Smooth muscle cell (in vitro differentiated cells): ENCODE measurements around the gene CCDC88C. TPM values are rescaled to one million over a fixed set of nuclear protein-coding genes. Genes with fewer than 3 reads are reported as not detected.

Experiments
- DNase-seq: peaks from one replicate; lab custom pipeline; 2025; ENCODE audit not compliant: unreplicated experiment; lab: John Stamatoyannopoulos, UW
- H2AFZ ChIP-seq: fragments of 200-600 bp; sonication (generic); 2 replicates; pipeline ENCODE4 v1.6.0; 2016; ENCODE audit warnings: antibody characterized with exemption, low read depth, mild to moderate bottlenecking
- H3F3A ChIP-seq: fragments of 200-600 bp; sonication (generic); 2 replicates; pipeline ENCODE4 v1.6.0; 2017; ENCODE audit warnings: antibody characterized with exemption, low read depth
- H3K27ac ChIP-seq: fragments of 200-600 bp; sonication (generic); 2 replicates; pipeline ENCODE4 v1.5.1; 2016; ENCODE audit warnings: low read depth, mild to moderate bottlenecking
- H3K27me3 ChIP-seq: fragments of 200-600 bp; sonication (generic); 2 replicates; pipeline ENCODE4 v1.6.1; 2016; ENCODE audit warnings: low read depth, mild to moderate bottlenecking
- H3K36me3 ChIP-seq: fragments of 200-600 bp; sonication (generic); 2 replicates; pipeline ENCODE4 v1.5.1; 2016; ENCODE audit warnings: low read depth
- H3K4me1 ChIP-seq: fragments of 200-600 bp; sonication (generic); 2 replicates; pipeline ENCODE4 v1.5.1; 2016; ENCODE audit warnings: low read depth
- H3K4me2 ChIP-seq: fragments of 200-600 bp; sonication (generic); 2 replicates; pipeline ENCODE4 v1.6.0; 2016; ENCODE audit warnings: mild to moderate bottlenecking
- H3K4me3 ChIP-seq: fragments of 200-600 bp; sonication (generic); 2 replicates; pipeline ENCODE4 v1.5.1; 2016; ENCODE audit warnings: mild to moderate bottlenecking
- H3K79me2 ChIP-seq: fragments of 200-600 bp; sonication (generic); 2 replicates; pipeline ENCODE4 v1.6.0; 2016; ENCODE audit warnings: low read depth, mild to moderate bottlenecking
- H3K9ac ChIP-seq: fragments of 200-600 bp; sonication (generic); 2 replicates; pipeline ENCODE4 v1.6.0; 2016; ENCODE audit warnings: low read depth
- H3K9me3 ChIP-seq: fragments of 200-600 bp; sonication (generic); replicated peaks from 2 replicates; pipeline ENCODE4 v1.5.1; 2016; ENCODE audit warnings: low read depth
- H4K20me1 ChIP-seq: fragments of 200-600 bp; sonication (generic); 2 replicates; pipeline ENCODE4 v1.6.0; 2016; ENCODE audit warnings: low read depth
- CTCF ChIP-seq: fragments of 200-600 bp; sonication (generic); IDR thresholded peaks from 2 replicates; pipeline ENCODE4 v1.5.1; 2017; ENCODE audit warnings: borderline replicate concordance, mild to moderate bottlenecking, antibody characterized with exemption; ENCODE audit not compliant: insufficient read depth, poor library complexity, severe bottlenecking
- WGBS: methylation state at CpG from one replicate; pipeline ENCODE4 v1.1.7; 2016; ENCODE audit warnings: low lambda C conversion rate; 5-methylcytosine and 5-hydroxymethylcytosine counted together
- polyA plus RNA-seq: library from polyadenylated mRNA; unstranded; fragments of >200 nt; fragmentation: Nextera tagmentation; extraction: Ambion mirVana; gene quantifications from 2 replicates; pipeline ENCODE4 v1.2.1, GENCODE V29; 2016
- total RNA-seq: library from RNA; depleted of rRNA; stranded (reverse); fragments of >200 nt; gene quantifications from 2 replicates; pipeline ENCODE4 v1.2.3, GENCODE V29; 2014

The CCDC88C gene
- total and polyA plus RNA-seq, 2 experiments from 2014 or later: 1.1 TPM; not detected in 1

GRCh38 chr14:91385697-91386096, 31.9 kb downstream of the CCDC88C start:
- no peak overlapping the region for H3K9ac ChIP-seq
- H3K79me2 ChIP-seq: no peaks in the 10 kb centered on the region
- H2AFZ ChIP-seq: no peak overlapping the region
- H3K27me3 ChIP-seq: peaks cover 65% of the 10 kb centered on the region
- H3F3A ChIP-seq: no peaks in the 10 kb centered on the region
- peaks cover 28% of the 10 kb centered on the region for H3K4me1 ChIP-seq
- H3K4me3 ChIP-seq: no peak overlapping the region
- H3K4me2 ChIP-seq: no peak overlapping the region
- H3K27ac ChIP-seq: no peak overlapping the region
- H4K20me1 ChIP-seq: no peaks in the 10 kb centered on the region
- no peaks in the 10 kb centered on the region for H3K9me3 ChIP-seq
- DNase-seq: no peak
- no peak for TF ChIP-seq CTCF
- no peaks in the 10 kb centered on the region for H3K36me3 ChIP-seq

GRCh38 chr14:91385224-91385623, 32.4 kb downstream of the CCDC88C start:
- no peak overlapping the region for H3K27ac ChIP-seq
- H3K36me3 ChIP-seq: no peaks in the 10 kb centered on the region
- no peaks in the 10 kb centered on the region for H4K20me1 ChIP-seq
- H3K4me3 ChIP-seq: no peak overlapping the region
- H2AFZ ChIP-seq: no peak overlapping the region
- no peak overlapping the region for H3K9ac ChIP-seq
- TF ChIP-seq CTCF: no peak
- DNase-seq: no peak
- H3K4me2 ChIP-seq: no peak overlapping the region
- 94% methylated on average over 9 of the region's 9 CpGs for WGBS
- H3K9me3 ChIP-seq: no peaks in the 10 kb centered on the region
- H3F3A ChIP-seq: no peaks in the 10 kb centered on the region
- peaks cover 65% of the 10 kb centered on the region for H3K27me3 ChIP-seq
- no peaks in the 10 kb centered on the region for H3K79me2 ChIP-seq
- peaks cover 28% of the 10 kb centered on the region for H3K4me1 ChIP-seq

- Histone ChIP-seq H3K9ac (no peak overlapping the region), H2AFZ (no peak overlapping the region), H3K79me2 (no peaks in the 10 kb centered on the region), H3K4me3 (no peak overlapping the region), H3K4me1 (peaks cover 24% of the 10 kb centered on the region), H3F3A (no peaks in the 10 kb centered on the region), H4K20me1 (no peaks in the 10 kb centered on the region), H3K4me2 (no peak overlapping the region), H3K27me3 (peaks cover 66% of the 10 kb centered on the region), H3K9me3 (no peaks in the 10 kb centered on the region), H3K36me3 (no peaks in the 10 kb centered on the region), H3K27ac (no peak overlapping the region)
- DNase-seq: no peak
- no peak for TF ChIP-seq CTCF
- 66% methylated on average over 7 of the region's 7 CpGs for WGBS
These were observed 34.2 kb downstream of the CCDC88C start for GRCh38 chr14:91383439-91383838.

DNA sequence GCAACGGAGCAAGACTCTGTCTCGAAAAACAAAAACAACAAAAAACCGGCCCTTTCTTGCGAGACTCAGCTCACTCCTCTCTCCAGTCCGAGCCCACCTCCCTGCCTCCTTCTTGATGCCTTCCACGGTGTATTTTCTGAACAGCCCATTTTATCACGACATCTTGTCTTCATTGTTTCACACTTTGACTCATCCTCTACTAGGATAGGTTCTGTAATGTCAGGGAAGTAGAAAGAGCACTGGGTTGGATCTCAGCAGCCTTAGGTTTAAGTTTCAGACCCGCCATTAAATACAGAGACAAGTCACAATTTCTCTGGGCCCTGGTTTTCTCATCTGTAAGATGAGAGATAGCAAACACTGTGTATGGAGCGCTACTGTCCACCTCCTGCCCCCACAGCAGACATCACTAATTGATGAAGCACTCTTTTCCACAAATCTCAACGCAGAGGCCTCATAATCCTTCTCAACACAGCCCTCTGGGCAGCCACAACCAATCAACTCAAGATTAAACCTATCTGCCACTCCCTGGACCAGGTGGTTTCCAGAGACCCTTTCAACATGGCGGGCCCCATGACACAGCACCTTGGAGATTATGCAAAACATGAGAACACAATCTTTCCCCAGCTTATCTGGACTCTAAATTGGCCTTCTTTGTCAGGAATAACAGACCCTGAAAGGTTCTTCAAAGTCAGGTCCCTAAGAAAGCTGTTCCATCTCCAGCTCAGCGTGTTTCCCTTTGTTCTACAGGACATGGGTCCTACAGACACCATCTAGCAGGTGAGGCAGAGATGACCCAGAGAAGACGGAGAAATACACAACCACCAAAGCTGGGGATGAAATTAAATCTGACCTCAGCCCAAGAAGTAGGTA, 35.6 kb downstream of the CCDC88C start:
- no peak overlapping the region for H2AFZ ChIP-seq
- H4K20me1 ChIP-seq: no peaks in the 10 kb centered on the region
- no peak for DNase-seq
- no peak overlapping the region for H3K27ac ChIP-seq
- H3K9ac ChIP-seq: no peak overlapping the region
- TF ChIP-seq CTCF: no peak
- H3K4me3 ChIP-seq: no peak overlapping the region
- H3K36me3 ChIP-seq: no peaks in the 10 kb centered on the region
- 85% methylated on average over 13 of the region's 13 CpGs for WGBS
- no peaks in the 10 kb centered on the region for H3F3A ChIP-seq
- peaks cover 15% of the 10 kb centered on the region for H3K4me1 ChIP-seq
- no peaks in the 10 kb centered on the region for H3K9me3 ChIP-seq
- H3K4me2 ChIP-seq: no peak overlapping the region
- H3K79me2 ChIP-seq: no peaks in the 10 kb centered on the region
- peaks cover 72% of the 10 kb centered on the region for H3K27me3 ChIP-seq
